Calu3 (cell line): ENCODE data around the gene PLEKHG2. TPM values are rescaled to one million over a fixed set of nuclear protein-coding genes. Genes with fewer than 3 reads are reported as not detected.

Experiments
- BruUV-seq: library from RNA; stranded (reverse); fragments of 400-500 nt; replicated peaks from 2 replicates; lab custom pipeline; 2021; lab: Mats Ljungman, UMichigan
- CTCF ChIA-PET: fragments of 300-600 bp; sonication (Branson Sonifier 250); formaldehyde crosslinking; loops from one replicate; lab custom pipeline; 2022; ENCODE audit warnings: antibody characterized with exemption; lab: Charles Lee
- DNase-seq: peaks from one replicate; pipeline ENCODE4 v3.0.0; 2022
- H3K27ac Mint-ChIP-seq: one replicate; pipeline ENCODE4 v1.8.0; 2022; ENCODE audit warnings: mixed read lengths; ENCODE audit not compliant: unreplicated experiment
- H3K27me3 Mint-ChIP-seq: one replicate; pipeline ENCODE4 v1.8.0; 2022; ENCODE audit warnings: mixed read lengths; ENCODE audit not compliant: unreplicated experiment
- H3K36me3 Mint-ChIP-seq: one replicate; pipeline ENCODE4 v1.8.0; 2022; ENCODE audit warnings: mild to moderate bottlenecking, moderate library complexity, mixed read lengths; ENCODE audit not compliant: insufficient read depth, unreplicated experiment
- H3K4me1 Mint-ChIP-seq: one replicate; pipeline ENCODE4 v1.8.0; 2022; ENCODE audit warnings: mild to moderate bottlenecking, low read depth, mixed read lengths; ENCODE audit not compliant: unreplicated experiment
- H3K4me3 Mint-ChIP-seq: one replicate; pipeline ENCODE4 v1.8.0; 2022; ENCODE audit warnings: mild to moderate bottlenecking, low read depth, moderate library complexity, mixed read lengths; ENCODE audit not compliant: unreplicated experiment
- H3K9me3 Mint-ChIP-seq: one replicate; pipeline ENCODE4 v1.8.0; 2022; ENCODE audit warnings: low read depth, mixed read lengths; ENCODE audit not compliant: unreplicated experiment
- CTCF ChIP-seq: fragments of 200-600 bp; IDR thresholded peaks from one replicate; pipeline ENCODE4 v1.8.0; 2022; ENCODE audit warnings: antibody characterized with exemption; ENCODE audit not compliant: unreplicated experiment
- intact Hi-C: fragments of 100-400 bp; cut with micrococcal nuclease; formaldehyde crosslinking; loops from one replicate; pipeline ENCODE4 v1.10.0; 2022; ENCODE audit not compliant: unreplicated experiment
- total RNA-seq: library from RNA; stranded (reverse); gene quantifications from 2 replicates; pipeline ENCODE4 v1.2.3, GENCODE V29; 2022

PLEKHG2 gene
- total RNA-seq, 1 experiment from 2014 or later, result 65.3 TPM

DNA sequence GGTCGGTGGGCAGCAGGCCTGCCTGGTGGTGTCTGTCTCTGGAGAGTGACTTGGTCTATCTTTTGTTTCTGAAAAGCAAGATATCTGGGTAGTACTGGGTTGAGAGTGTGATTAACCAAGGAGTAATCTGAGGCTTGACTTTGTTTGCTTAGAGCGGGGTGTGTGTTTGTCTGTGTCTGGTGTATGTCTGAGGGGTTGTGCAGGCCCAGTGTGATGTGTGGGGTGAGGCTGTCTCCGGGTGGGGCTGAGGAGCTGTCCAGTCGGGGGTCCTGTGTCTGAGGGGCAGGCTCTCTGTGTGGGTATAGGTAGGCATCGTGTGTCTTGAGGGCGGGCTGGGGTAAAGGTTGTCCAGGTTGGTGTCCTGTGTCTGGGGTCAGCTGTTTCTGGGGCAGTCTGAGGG, 57.1 kb downstream of the PLEKHG2 start:
- BruUV-seq, result no TSS peak
- intact Hi-C loops, result no loop called here
- Mint-ChIP-seq H3K4me1 (no peaks in the 10 kb centered on the region), H3K4me3 (no peak overlapping the region), H3K36me3 (peaks cover 64% of the 10 kb centered on the region), H3K27ac (no peak overlapping the region), H3K27me3 (no peaks in the 10 kb centered on the region), H3K9me3 (no peaks in the 10 kb centered on the region)
- CTCF ChIA-PET, result no interaction called here
- DNase-seq, result no peak
- TF ChIP-seq CTCF, result no peak

GRCh38 chr19:39470724-39471339, 58.4 kb downstream of the PLEKHG2 start:
- no peak for DNase-seq
- H3K36me3 Mint-ChIP-seq, result peaks cover 66% of the 10 kb centered on the region
- H3K4me1 Mint-ChIP-seq, result no peaks in the 10 kb centered on the region
- H3K4me3 Mint-ChIP-seq, result no peak overlapping the region
- intact Hi-C loops, result no loop called here
- no peak for TF ChIP-seq CTCF
- no peaks in the 10 kb centered on the region for H3K9me3 Mint-ChIP-seq
- BruUV-seq, result no TSS peak
- no peak overlapping the region for H3K27ac Mint-ChIP-seq
- H3K27me3 Mint-ChIP-seq, result no peaks in the 10 kb centered on the region
- CTCF ChIA-PET, result no interaction called here

DNA sequence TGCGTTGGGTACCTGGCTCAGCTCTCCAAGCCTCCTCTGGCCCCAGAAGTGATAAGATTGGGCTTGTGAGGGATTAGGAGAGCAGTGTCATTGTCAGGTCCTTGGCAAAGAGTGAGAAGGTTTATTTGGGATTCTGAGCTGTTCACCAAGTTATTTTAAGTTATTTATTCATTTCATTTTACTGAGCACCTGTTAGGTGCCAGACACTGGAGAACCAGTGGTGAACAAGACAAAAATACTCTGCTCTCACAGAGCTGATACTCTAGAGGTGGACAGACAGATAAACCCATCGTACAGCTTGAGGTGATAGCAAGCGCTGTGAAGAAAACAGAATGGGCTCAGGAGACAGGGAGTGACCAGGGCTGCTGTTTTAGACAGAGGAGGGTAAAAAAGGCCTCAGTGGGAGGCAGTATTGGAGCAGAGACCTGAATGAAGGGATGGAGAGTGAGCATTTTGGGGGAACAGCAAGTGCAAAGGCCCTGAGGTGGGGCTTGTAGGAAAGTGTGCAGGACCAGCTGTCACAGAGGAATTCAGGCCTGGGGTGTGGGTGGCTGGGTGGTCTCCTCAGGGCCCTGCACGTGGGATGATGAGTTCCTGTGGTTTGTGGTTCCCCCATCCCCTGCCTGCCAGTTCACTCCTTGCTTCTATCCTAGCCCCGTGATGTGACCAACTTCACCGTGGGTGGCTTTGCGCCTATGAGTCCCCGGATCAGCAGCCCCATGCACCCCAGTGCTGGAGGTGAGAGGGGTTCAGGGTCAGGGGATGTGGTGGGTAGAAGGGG, 59.5 kb downstream of the PLEKHG2 start:
- Mint-ChIP-seq H3K4me1 (no peaks in the 10 kb centered on the region), H3K36me3 (peaks cover 67% of the 10 kb centered on the region), H3K27me3 (no peaks in the 10 kb centered on the region), H3K9me3 (no peaks in the 10 kb centered on the region), H3K27ac (no peak overlapping the region), H3K4me3 (no peak overlapping the region)
- no TSS peak for BruUV-seq
- CTCF ChIA-PET, result no interaction called here
- TF ChIP-seq CTCF, result no peak
- DNase-seq, result no peak
- intact Hi-C loops, result no loop called here

DNA sequence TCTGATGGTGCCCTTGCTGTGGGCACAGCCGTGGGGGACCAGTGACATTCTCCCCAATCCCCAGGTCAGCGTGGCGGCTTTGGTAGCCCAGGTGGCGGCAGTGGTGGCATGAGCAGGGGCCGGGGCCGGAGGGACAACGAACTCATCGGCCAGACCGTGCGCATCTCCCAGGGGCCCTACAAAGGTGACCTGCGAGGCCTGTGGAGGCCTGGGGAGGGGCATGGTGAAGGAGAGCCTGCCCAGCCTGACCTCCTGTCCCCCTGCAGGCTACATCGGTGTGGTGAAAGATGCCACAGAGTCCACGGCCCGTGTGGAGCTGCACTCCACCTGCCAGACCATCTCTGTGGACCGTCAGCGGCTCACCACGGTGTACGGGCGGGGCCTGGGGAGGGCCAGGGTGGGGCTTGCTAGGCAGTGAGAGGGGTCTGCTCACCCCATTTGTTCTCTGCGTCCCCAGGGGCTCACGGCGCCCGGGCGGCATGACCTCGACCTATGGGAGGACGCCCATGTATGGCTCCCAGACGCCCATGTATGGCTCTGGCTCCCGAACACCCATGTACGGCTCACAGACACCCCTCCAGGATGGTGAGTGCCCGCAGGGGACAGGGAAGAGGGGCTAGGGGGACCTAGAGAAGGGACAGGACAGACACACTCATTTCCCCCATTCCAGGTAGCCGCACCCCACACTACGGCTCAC, 60.4 kb downstream of the PLEKHG2 start:
- H3K9me3 Mint-ChIP-seq, result no peaks in the 10 kb centered on the region
- DNase-seq, result no peak
- BruUV-seq, result no TSS peak
- H3K27me3 Mint-ChIP-seq, result no peaks in the 10 kb centered on the region
- no peak overlapping the region for H3K27ac Mint-ChIP-seq
- H3K36me3 Mint-ChIP-seq, result peaks cover 77% of the 10 kb centered on the region
- TF ChIP-seq CTCF, result no peak
- no peak overlapping the region for H3K4me3 Mint-ChIP-seq
- intact Hi-C loops, result no loop called here
- H3K4me1 Mint-ChIP-seq, result no peaks in the 10 kb centered on the region
- CTCF ChIA-PET, result no interaction called here
